GM10266 (cell line): ENCODE results near the gene LRCH4.

Experiments used
- DNase-seq: peaks from one replicate; pipeline ENCODE4 v3.0.0; 2012; ENCODE audit errors: extremely low spot score
- CTCF ChIP-seq: IDR thresholded peaks from 2 replicates; pipeline ENCODE4 v1.5.1; 2012; ENCODE audit warnings: mild to moderate bottlenecking, low read depth; ENCODE audit not compliant: control insufficient read depth, insufficient read depth; ENCODE audit errors: missing control alignments

Gene LRCH4

GRCh38 chr7:100626055-100626454, 40.1 kb upstream of the LRCH4 start:
- TF ChIP-seq CTCF, result no peak
- DNase-seq, result no peak

- no peak for TF ChIP-seq CTCF
- DNase-seq, result no peak
Observed at GRCh38 chr7:100623951-100624824, 38.3 kb upstream of the LRCH4 start.

GRCh38 chr7:100621554-100621953, 35.6 kb upstream of the LRCH4 start:
- no peak for TF ChIP-seq CTCF
- no peak for DNase-seq

GRCh38 chr7:100620804-100621203, 34.9 kb upstream of the LRCH4 start:
- no peak for DNase-seq
- no peak for TF ChIP-seq CTCF

GRCh38 chr7:100620239-100620638, 34.3 kb upstream of the LRCH4 start:
- TF ChIP-seq CTCF, result no peak
- DNase-seq, result no peak

GRCh38 chr7:100614308-100614861, 28.5 kb upstream of the LRCH4 start:
- DNase-seq, result no peak
- no peak for TF ChIP-seq CTCF
